ENCODE data around the gene SPRYD4. TPM values are rescaled to one million over a fixed set of nuclear protein-coding genes. Genes with fewer than 3 reads are reported as not detected.
A peak's percentile ranks its signal among the peaks of the same experiment; 100 is the strongest.

SPRYD4 gene
- total and polyA plus RNA-seq, 11 donors, result 2.1 to 4.7 (median 2.9) TPM

- WGBS, 4 donors, result 83 to 89% (median 87%) methylated on average over 11 of the region's 11 CpGs
Measured at GRCh38 chr12:56461235-56462159, 6.9 kb upstream of the SPRYD4 start.

GRCh38 chr12:56462565-56462964 is 5.8 kb upstream of the SPRYD4 start:
- no peak for DNase-seq
- intact Hi-C loops (cut with DNase I), result loop anchor here (5.0 to 10.0 kb wide), 9 partner anchors 98 to 338 kb away; partner anchors contain the start of genes IL23A (in 5 of the 10), PAN2 (in 5 of the 10), ESYT1 (in 4 of the 10) and APOF (in 2 of the 10)

More at GRCh38 chr12:56461235-56462159, 6.9 kb upstream of the SPRYD4 start:
- Histone ChIP-seq H3K36me3 (no peaks in the 10 kb centered on the region), H3K4me3 (no peak overlapping the region), H3K27me3 (no peaks in the 10 kb centered on the region), H3K27ac (no peak overlapping the region), H3K9me3 (no peaks in the 10 kb centered on the region), H3K4me1 (peaks cover 0 to 7% (median 0%) of the 10 kb centered on the region in 12 donors)
- no peak for ATAC-seq
- DNase-seq, result no peak
- intact Hi-C loops (cut with DNase I), result loop anchor here (5.0 to 10.0 kb wide), 9 partner anchors 97 to 337 kb away; partner anchors contain the start of genes IL23A (in 5 of the 10), PAN2 (in 5 of the 10), ESYT1 (in 4 of the 10) and APOF (in 2 of the 10)
- no peak for TF ChIP-seq CTCF (IDR thresholded peaks at IDR 0.05)
- TF ChIP-seq POLR2A (IDR thresholded peaks at IDR 0.05), result no peak

GRCh38 chr12:56469007-56469930 is 891 bp downstream of the SPRYD4 start:
- no peak for TF ChIP-seq CTCF (IDR thresholded peaks at IDR 0.05)
- no peak for TF ChIP-seq POLR2A (IDR thresholded peaks at IDR 0.05)
- intact Hi-C loops (cut with DNase I), result loop anchor here in 9 of 10 donors (2.0 to 10.0 kb wide), 12 partner anchors 20 to 344 kb away; partner anchors contain the start of genes ESYT1 (in 5 of the 9), IL23A (in 5 of the 9), PAN2 (in 5 of the 9) and CNPY2 (in 2 of the 9)
- Histone ChIP-seq H3K27me3 (no peaks in the 10 kb centered on the region), H3K4me3 (peak overlapping the region; percentile 53 to 95 (median 78)), H3K27ac (peak overlapping the region; percentile 40 to 95 (median 89)), H3K9me3 (no peaks in the 10 kb centered on the region), H3K36me3 (peaks cover 0 to 28% (median 2%) of the 10 kb centered on the region in 9 donors), H3K4me1 (peaks cover 0 to 31% (median 11%) of the 10 kb centered on the region in 12 donors)
- 40 to 49% (median 46%) methylated on average over 19 of the region's 19 CpGs for WGBS, 4 donors
- DNase-seq (peak in 1 of 5 donors; percentile 40), ATAC-seq (peak; percentile 7 to 41 (median 24))

More at GRCh38 chr12:56462565-56462964, 5.8 kb upstream of the SPRYD4 start:
- ATAC-seq, result no peak
- Histone ChIP-seq H3K9me3 (no peaks in the 10 kb centered on the region), H3K27me3 (no peaks in the 10 kb centered on the region), H3K4me3 (no peak overlapping the region), H3K36me3 (no peaks in the 10 kb centered on the region), H3K4me1 (peaks cover 0 to 7% (median 0%) of the 10 kb centered on the region in 12 donors), H3K27ac (no peak overlapping the region)
- TF ChIP-seq CTCF (IDR thresholded peaks at IDR 0.05), result no peak
- TF ChIP-seq POLR2A (IDR thresholded peaks at IDR 0.05), result no peak

Data from heart left ventricle (tissue), 16 donors.